WTC11 (cell line): ENCODE results near the gene EFCAB13. TPM values are rescaled to one million over a fixed set of nuclear protein-coding genes. Genes with fewer than 3 reads are reported as not detected.

Experiments used
- ATAC-seq: fragments of 200-7000 bp; cut with Tn5 transposase; 2 replicates; pipeline ENCODE4 v1.10.0; 2021; ENCODE audit warnings: mild to moderate bottlenecking, moderate library complexity
- CTCF ChIA-PET: fragments of 300-600 bp; sonication (Branson Sonifier 250); formaldehyde crosslinking; loops from one replicate; lab custom pipeline; 2021; ENCODE audit warnings: antibody characterized with exemption; lab: Charles Lee
- POLR2A ChIA-PET: fragments of 350-600 bp; sonication (Branson Sonifier 250); formaldehyde crosslinking; loops from one replicate; lab custom pipeline; 2021; ENCODE audit warnings: antibody characterized with exemption; lab: Charles Lee
- DNase-seq: peaks from one replicate; pipeline ENCODE4 v3.0.0; 2021; ENCODE audit warnings: low spot score
- H3K27ac Mint-ChIP-seq: 2 replicates; pipeline ENCODE4 v1.8.0; 2021; ENCODE audit warnings: mixed read lengths
- H3K27me3 Mint-ChIP-seq: 2 replicates; pipeline ENCODE4 v1.8.0; 2021; ENCODE audit warnings: low read depth, mild to moderate bottlenecking, moderate library complexity, mixed read lengths
- H3K36me3 Mint-ChIP-seq: 2 replicates; pipeline ENCODE4 v1.8.0; 2021; ENCODE audit warnings: mixed read lengths
- H3K4me1 Mint-ChIP-seq: 2 replicates; pipeline ENCODE4 v1.8.0; 2022; ENCODE audit warnings: mixed read lengths
- H3K4me3 Mint-ChIP-seq: 2 replicates; pipeline ENCODE4 v1.8.0; 2021; ENCODE audit warnings: mild to moderate bottlenecking, moderate library complexity, mixed read lengths
- H3K9me3 Mint-ChIP-seq: 2 replicates; pipeline ENCODE4 v1.8.0; 2021; ENCODE audit warnings: mixed read lengths
- ATF1 ChIP-seq: sonication (generic); formaldehyde crosslinking; IDR thresholded peaks from 2 replicates; pipeline ENCODE4 v1.8.1; 2023; ENCODE audit warnings: mild to moderate bottlenecking, moderate library complexity, missing genetic modification reagents
- EMX1 ChIP-seq: fragments of 250-450 bp; sonication (Bioruptor Pico); IDR thresholded peaks from 2 replicates; pipeline ENCODE4 v1.8.0; 2021; ENCODE audit warnings: mild to moderate bottlenecking
- ESRRA ChIP-seq: sonication (generic); formaldehyde crosslinking; IDR thresholded peaks from 2 replicates; pipeline ENCODE4 v1.8.1; 2022; ENCODE audit warnings: mild to moderate bottlenecking, missing genetic modification reagents, borderline replicate concordance
- GRHL2 ChIP-seq: fragments of 250-450 bp; sonication (Bioruptor Pico); IDR thresholded peaks from 2 replicates; pipeline ENCODE4 v1.8.0; 2022; ENCODE audit warnings: mild to moderate bottlenecking, moderate library complexity; ENCODE audit not compliant: insufficient replicate concordance, severe bottlenecking
- GTF2I ChIP-seq: fragments of 250-450 bp; sonication (Bioruptor Pico); conservative IDR thresholded peaks from 2 replicates; pipeline ENCODE4 v1.4.0; 2021; ENCODE audit warnings: mild to moderate bottlenecking
- HMGA2 ChIP-seq: fragments of 250-450 bp; sonication (Bioruptor Pico); IDR thresholded peaks from 2 replicates; pipeline ENCODE4 v1.4.0; 2021; ENCODE audit warnings: mild to moderate bottlenecking, moderate library complexity
- MXD4 ChIP-seq: fragments of 250-450 bp; sonication (Bioruptor Pico); IDR thresholded peaks from 2 replicates; pipeline ENCODE4 v1.8.0; 2021; ENCODE audit warnings: mild to moderate bottlenecking, moderate library complexity, borderline replicate concordance
- MYBL2 ChIP-seq: sonication (generic); formaldehyde crosslinking; IDR thresholded peaks from 2 replicates; pipeline ENCODE4 v1.8.1; 2023; ENCODE audit warnings: mild to moderate bottlenecking, moderate library complexity, missing genetic modification reagents
- OVOL2 ChIP-seq: fragments of 250-450 bp; sonication (Bioruptor Pico); IDR thresholded peaks from 2 replicates; pipeline ENCODE4 v1.9.0; 2021; ENCODE audit warnings: mild to moderate bottlenecking, borderline replicate concordance
- SMAD4 ChIP-seq: sonication (generic); formaldehyde crosslinking; IDR thresholded peaks from 2 replicates; pipeline ENCODE4 v1.8.0; 2022; ENCODE audit warnings: mild to moderate bottlenecking, missing genetic modification reagents
- SP1 ChIP-seq: sonication (generic); formaldehyde crosslinking; conservative IDR thresholded peaks from 2 replicates; pipeline ENCODE4 v1.8.1; 2022; ENCODE audit warnings: missing genetic modification reagents
- TEAD1 ChIP-seq: sonication (generic); formaldehyde crosslinking; IDR thresholded peaks from 2 replicates; pipeline ENCODE4 v1.8.0; 2022; ENCODE audit warnings: mild to moderate bottlenecking, missing genetic modification reagents
- ZNF263 ChIP-seq: sonication (generic); formaldehyde crosslinking; IDR thresholded peaks from 2 replicates; pipeline ENCODE4 v1.8.1; 2022; ENCODE audit warnings: low read depth, mild to moderate bottlenecking, moderate library complexity, missing genetic modification reagents
- ZNF671 ChIP-seq: fragments of 250-450 bp; sonication (Bioruptor Pico); IDR thresholded peaks from 2 replicates; pipeline ENCODE4 v1.8.0; 2021; ENCODE audit warnings: mild to moderate bottlenecking
- total RNA-seq: library from RNA; stranded (reverse); gene quantifications from 3 replicates; pipeline ENCODE4 v1.2.3, GENCODE V29; 2021
- TF ChIP-seq, protein P1 (sequence below): sonication (generic); formaldehyde crosslinking; IDR thresholded peaks from 2 replicates; pipeline ENCODE4 v1.8.1; 2023; ENCODE audit warnings: mild to moderate bottlenecking, moderate library complexity, missing genetic modification reagents
- TF ChIP-seq, protein P2 (sequence below): sonication (generic); formaldehyde crosslinking; IDR thresholded peaks from 2 replicates; pipeline ENCODE4 v1.8.1; 2022; ENCODE audit warnings: low read depth, mild to moderate bottlenecking, moderate library complexity, missing genetic modification reagents, borderline replicate concordance
- TF ChIP-seq, protein P3 (sequence below): sonication (generic); formaldehyde crosslinking; IDR thresholded peaks from 2 replicates; pipeline ENCODE4 v1.8.0; 2022; ENCODE audit warnings: mild to moderate bottlenecking, missing genetic modification reagents
- TF ChIP-seq, protein P4 (sequence below): fragments of 250-450 bp; sonication (Bioruptor Pico); IDR thresholded peaks from 2 replicates; pipeline ENCODE4 v1.9.0; 2021; ENCODE audit warnings: mild to moderate bottlenecking
- TF ChIP-seq, protein P5 (sequence below): sonication (generic); formaldehyde crosslinking; IDR thresholded peaks from 2 replicates; pipeline ENCODE4 v1.8.1; 2022; ENCODE audit warnings: missing genetic modification reagents, borderline replicate concordance
- TF ChIP-seq, protein P6 (sequence below): sonication (generic); formaldehyde crosslinking; IDR thresholded peaks from 2 replicates; pipeline ENCODE4 v1.8.0; 2023; ENCODE audit warnings: mild to moderate bottlenecking, missing genetic modification reagents
- TF ChIP-seq, protein P7 (sequence below): sonication (generic); formaldehyde crosslinking; IDR thresholded peaks from 2 replicates; pipeline ENCODE4 v1.8.1; 2022; ENCODE audit warnings: mild to moderate bottlenecking, missing genetic modification reagents, moderate library complexity, borderline replicate concordance

The EFCAB13 gene
- total RNA-seq, 1 experiment from 2014 or later: 3.5 TPM

DNA sequence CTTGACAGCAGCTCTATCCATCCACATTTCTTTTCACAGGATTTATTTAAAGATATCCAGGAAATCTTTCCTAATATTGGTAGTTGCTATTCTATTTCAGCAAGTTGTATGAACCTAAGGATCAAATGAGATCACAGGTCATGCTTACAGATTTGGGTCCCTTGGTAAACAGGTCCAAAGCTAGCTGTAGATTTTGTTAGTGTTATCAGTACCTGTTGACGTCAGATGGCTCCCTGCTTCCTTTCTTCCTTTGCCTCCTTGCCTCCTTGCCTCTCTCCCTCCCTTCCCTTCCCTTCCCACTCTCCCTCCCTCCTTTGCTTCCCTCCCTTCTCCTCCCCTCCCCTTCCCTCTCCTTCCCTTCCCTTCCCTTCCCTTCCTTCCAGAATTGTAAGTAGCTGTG lies 76.6 kb downstream of the EFCAB13 start:
- POLR2A ChIA-PET: no interaction called here
- no peak for ATAC-seq
- H3K27me3 Mint-ChIP-seq: no peaks in the 10 kb centered on the region
- no peak overlapping the region for H3K27ac Mint-ChIP-seq
- peaks cover 6% of the 10 kb centered on the region for H3K36me3 Mint-ChIP-seq
- DNase-seq: no peak
- no peak for TF ChIP-seq TEAD1 (CRISPR knock-in tag)
- TF ChIP-seq ATF1 (CRISPR knock-in tag): no peak
- no peak for TF ChIP-seq ESRRA
- TF ChIP-seq HMGA2 (CRISPR knock-in tag): no peak
- TF ChIP-seq, protein P1, sequence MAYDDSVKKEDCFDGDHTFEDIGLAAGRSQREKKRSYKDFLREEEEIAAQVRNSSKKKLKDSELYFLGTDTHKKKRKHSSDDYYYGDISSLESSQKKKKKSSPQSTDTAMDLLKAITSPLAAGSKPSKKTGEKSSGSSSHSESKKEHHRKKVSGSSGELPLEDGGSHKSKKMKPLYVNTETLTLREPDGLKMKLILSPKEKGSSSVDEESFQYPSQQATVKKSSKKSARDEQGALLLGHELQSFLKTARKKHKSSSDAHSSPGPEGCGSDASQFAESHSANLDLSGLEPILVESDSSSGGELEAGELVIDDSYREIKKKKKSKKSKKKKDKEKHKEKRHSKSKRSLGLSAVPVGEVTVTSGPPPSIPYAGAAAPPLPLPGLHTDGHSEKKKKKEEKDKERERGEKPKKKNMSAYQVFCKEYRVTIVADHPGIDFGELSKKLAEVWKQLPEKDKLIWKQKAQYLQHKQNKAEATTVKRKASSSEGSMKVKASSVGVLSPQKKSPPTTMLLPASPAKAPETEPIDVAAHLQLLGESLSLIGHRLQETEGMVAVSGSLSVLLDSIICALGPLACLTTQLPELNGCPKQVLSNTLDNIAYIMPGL (CRISPR knock-in tag): no peak
- no peak for TF ChIP-seq MXD4 (CRISPR knock-in tag)
- TF ChIP-seq, protein P2, sequence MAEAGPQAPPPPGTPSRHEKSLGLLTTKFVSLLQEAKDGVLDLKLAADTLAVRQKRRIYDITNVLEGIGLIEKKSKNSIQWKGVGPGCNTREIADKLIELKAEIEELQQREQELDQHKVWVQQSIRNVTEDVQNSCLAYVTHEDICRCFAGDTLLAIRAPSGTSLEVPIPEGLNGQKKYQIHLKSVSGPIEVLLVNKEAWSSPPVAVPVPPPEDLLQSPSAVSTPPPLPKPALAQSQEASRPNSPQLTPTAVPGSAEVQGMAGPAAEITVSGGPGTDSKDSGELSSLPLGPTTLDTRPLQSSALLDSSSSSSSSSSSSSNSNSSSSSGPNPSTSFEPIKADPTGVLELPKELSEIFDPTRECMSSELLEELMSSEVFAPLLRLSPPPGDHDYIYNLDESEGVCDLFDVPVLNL (CRISPR knock-in tag): no peak
- TF ChIP-seq, protein P3, sequence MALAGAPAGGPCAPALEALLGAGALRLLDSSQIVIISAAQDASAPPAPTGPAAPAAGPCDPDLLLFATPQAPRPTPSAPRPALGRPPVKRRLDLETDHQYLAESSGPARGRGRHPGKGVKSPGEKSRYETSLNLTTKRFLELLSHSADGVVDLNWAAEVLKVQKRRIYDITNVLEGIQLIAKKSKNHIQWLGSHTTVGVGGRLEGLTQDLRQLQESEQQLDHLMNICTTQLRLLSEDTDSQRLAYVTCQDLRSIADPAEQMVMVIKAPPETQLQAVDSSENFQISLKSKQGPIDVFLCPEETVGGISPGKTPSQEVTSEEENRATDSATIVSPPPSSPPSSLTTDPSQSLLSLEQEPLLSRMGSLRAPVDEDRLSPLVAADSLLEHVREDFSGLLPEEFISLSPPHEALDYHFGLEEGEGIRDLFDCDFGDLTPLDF (CRISPR knock-in tag): no peak
- TF ChIP-seq, protein P4, sequence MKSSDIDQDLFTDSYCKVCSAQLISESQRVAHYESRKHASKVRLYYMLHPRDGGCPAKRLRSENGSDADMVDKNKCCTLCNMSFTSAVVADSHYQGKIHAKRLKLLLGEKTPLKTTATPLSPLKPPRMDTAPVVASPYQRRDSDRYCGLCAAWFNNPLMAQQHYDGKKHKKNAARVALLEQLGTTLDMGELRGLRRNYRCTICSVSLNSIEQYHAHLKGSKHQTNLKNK: no peak
- no peak for TF ChIP-seq EMX1 (CRISPR knock-in tag)
- TF ChIP-seq GTF2I (CRISPR knock-in tag): no peak
- TF ChIP-seq, all 79 proteins: peak for 0
- H3K4me1 Mint-ChIP-seq: no peaks in the 10 kb centered on the region
- peaks cover 6% of the 10 kb centered on the region; the same call in 1 of the 2 replicates for H3K9me3 Mint-ChIP-seq
- H3K4me3 Mint-ChIP-seq: no peak overlapping the region
- CTCF ChIA-PET: interaction anchor here (0.9 to 1.0 kb wide), 2 partner anchors 23 to 216 kb away, joined by 3 to 4 read pairs; no protein-coding TSS in a partner anchor

DNA sequence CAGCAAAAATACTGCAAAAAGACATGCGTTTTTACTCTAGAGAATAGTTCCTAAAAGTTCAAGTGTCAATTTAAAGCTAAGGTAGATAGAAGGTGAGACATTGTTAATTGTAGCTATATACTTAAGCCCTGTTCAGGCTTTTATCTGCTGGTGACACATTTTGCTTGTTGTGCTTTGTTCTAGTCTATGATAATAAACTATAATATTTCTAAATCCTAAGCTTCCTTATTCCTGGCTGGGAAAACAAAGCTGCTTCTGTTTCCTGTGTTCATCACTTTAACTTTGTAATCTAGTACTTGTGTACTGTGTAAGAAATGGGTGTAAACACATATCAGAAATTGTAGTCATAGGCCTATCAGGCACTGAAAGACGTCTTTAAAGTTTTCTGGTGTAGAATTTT lies 77.3 kb downstream of the EFCAB13 start:
- Mint-ChIP-seq H3K36me3 (peaks cover 6% of the 10 kb centered on the region), H3K9me3 (peaks cover 6% of the 10 kb centered on the region; the same call in 1 of the 2 replicates), H3K4me1 (no peaks in the 10 kb centered on the region), H3K4me3 (no peak overlapping the region), H3K27ac (no peak overlapping the region), H3K27me3 (no peaks in the 10 kb centered on the region)
- DNase-seq: no peak
- no peak for ATAC-seq
- no peak for TF ChIP-seq SMAD4 (CRISPR knock-in tag)
- no peak for TF ChIP-seq ZNF263 (CRISPR knock-in tag)
- TF ChIP-seq GRHL2 (CRISPR knock-in tag): no peak
- TF ChIP-seq MYBL2: no peak
- TF ChIP-seq, protein P5, sequence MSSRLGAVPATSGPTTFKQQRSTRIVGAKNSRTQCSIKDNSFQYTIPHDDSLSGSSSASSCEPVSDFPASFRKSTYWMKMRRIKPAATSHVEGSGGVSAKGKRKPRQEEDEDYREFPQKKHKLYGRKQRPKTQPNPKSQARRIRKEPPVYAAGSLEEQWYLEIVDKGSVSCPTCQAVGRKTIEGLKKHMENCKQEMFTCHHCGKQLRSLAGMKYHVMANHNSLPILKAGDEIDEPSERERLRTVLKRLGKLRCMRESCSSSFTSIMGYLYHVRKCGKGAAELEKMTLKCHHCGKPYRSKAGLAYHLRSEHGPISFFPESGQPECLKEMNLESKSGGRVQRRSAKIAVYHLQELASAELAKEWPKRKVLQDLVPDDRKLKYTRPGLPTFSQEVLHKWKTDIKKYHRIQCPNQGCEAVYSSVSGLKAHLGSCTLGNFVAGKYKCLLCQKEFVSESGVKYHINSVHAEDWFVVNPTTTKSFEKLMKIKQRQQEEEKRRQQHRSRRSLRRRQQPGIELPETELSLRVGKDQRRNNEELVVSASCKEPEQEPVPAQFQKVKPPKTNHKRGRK (CRISPR knock-in tag): no peak
- no peak for TF ChIP-seq SP1 (CRISPR knock-in tag)
- TF ChIP-seq ZNF671 (CRISPR knock-in tag): no peak
- no peak for TF ChIP-seq OVOL2 (CRISPR knock-in tag)
- TF ChIP-seq, protein P6, sequence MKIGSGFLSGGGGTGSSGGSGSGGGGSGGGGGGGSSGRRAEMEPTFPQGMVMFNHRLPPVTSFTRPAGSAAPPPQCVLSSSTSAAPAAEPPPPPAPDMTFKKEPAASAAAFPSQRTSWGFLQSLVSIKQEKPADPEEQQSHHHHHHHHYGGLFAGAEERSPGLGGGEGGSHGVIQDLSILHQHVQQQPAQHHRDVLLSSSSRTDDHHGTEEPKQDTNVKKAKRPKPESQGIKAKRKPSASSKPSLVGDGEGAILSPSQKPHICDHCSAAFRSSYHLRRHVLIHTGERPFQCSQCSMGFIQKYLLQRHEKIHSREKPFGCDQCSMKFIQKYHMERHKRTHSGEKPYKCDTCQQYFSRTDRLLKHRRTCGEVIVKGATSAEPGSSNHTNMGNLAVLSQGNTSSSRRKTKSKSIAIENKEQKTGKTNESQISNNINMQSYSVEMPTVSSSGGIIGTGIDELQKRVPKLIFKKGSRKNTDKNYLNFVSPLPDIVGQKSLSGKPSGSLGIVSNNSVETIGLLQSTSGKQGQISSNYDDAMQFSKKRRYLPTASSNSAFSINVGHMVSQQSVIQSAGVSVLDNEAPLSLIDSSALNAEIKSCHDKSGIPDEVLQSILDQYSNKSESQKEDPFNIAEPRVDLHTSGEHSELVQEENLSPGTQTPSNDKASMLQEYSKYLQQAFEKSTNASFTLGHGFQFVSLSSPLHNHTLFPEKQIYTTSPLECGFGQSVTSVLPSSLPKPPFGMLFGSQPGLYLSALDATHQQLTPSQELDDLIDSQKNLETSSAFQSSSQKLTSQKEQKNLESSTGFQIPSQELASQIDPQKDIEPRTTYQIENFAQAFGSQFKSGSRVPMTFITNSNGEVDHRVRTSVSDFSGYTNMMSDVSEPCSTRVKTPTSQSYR: no peak
- TF ChIP-seq, protein P7, sequence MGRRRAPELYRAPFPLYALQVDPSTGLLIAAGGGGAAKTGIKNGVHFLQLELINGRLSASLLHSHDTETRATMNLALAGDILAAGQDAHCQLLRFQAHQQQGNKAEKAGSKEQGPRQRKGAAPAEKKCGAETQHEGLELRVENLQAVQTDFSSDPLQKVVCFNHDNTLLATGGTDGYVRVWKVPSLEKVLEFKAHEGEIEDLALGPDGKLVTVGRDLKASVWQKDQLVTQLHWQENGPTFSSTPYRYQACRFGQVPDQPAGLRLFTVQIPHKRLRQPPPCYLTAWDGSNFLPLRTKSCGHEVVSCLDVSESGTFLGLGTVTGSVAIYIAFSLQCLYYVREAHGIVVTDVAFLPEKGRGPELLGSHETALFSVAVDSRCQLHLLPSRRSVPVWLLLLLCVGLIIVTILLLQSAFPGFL (CRISPR knock-in tag): no peak
- ChIA-PET POLR2A (no interaction called here), CTCF (interaction anchor here (0.9 kb wide), 1 partner anchor 23 kb away, joined by 3 read pairs; no protein-coding TSS in a partner anchor)
